Sciatic nerve (tissue), 2 donors: ENCODE measurements around the gene HSD17B12. TPM values are rescaled to one million over a fixed set of nuclear protein-coding genes. Genes with fewer than 3 reads are reported as not detected.

Source experiments
- ATAC-seq: fragments of 200-7000 bp; cut with Tn5 transposase; one replicate; pipeline ENCODE4 v1.9.1; 2020; ENCODE audit warnings: mild to moderate bottlenecking, moderate library complexity
- DNase-seq: peaks from one replicate; pipeline ENCODE4 v3.0.0-alpha.2; 2020; ENCODE audit warnings: low spot score
- intact Hi-C: fragments of 100-400 bp; cut with DNase I; formaldehyde crosslinking; loops from one replicate; pipeline ENCODE4 v1.14.2; 2022
- total RNA-seq: library from RNA; stranded (reverse); fragmentation: NEBNext Ultra II Directional; extraction: Animal tissue kit (Norgen Biotek cat#: 25700); gene quantifications from one replicate; pipeline ENCODE4 v1.2.1, GENCODE V29; 2021
- donor health status: DM: no; HTN: no; CAD: no.
- donor health status: DM: no; HTN: no; CAD: no.

Gene HSD17B12
- total RNA-seq, 1 donor from 2014 or later = 102 TPM

- DNase-seq (no peak), ATAC-seq (no peak)
- intact Hi-C loops = no loop called here
These were observed 153.7 kb downstream of the HSD17B12 start for GRCh38 chr11:43834286-43834685.

DNA sequence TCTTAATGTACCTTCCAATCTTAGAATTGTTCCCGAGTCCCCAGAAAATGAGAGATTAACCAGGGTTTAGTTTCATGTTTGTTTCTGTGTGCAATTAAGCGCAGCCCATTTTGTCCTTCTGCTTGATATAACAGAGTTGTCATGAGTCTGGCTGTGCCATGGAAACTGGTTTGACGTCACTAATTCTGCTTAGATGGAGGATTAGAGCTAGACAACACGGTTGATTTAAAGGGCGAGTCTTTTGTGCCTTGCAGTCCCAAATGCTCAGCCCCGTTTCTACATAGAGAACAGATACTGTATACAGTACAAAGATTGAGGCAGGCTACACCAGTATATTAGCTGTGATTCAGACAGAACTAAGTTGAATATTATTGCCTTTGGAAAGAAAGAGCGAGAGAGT is 154.6 kb downstream of the HSD17B12 start:
- DNase-seq = no peak
- intact Hi-C loops = no loop called here
- ATAC-seq = no peak

DNA sequence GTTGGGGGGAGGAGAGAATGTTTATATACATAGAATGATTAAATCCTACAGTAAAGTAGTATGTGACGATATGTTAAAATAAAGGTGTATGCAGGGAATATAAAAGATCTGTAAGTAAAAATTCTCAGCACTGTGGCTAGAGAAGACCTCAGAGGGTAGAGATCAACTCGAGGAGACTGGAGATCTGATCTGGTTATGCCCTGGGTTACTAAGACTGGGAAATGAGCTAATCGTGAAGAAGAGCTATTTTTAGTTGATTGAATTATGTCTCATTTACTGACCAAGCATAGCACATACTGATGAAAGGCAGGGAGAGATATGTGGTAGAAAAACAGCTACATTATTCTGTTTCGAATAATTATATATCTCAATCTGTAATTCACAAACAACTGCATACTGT is 157.3 kb downstream of the HSD17B12 start:
- DNase-seq (no peak), ATAC-seq (no peak)
- intact Hi-C loops = no loop called here

DNA sequence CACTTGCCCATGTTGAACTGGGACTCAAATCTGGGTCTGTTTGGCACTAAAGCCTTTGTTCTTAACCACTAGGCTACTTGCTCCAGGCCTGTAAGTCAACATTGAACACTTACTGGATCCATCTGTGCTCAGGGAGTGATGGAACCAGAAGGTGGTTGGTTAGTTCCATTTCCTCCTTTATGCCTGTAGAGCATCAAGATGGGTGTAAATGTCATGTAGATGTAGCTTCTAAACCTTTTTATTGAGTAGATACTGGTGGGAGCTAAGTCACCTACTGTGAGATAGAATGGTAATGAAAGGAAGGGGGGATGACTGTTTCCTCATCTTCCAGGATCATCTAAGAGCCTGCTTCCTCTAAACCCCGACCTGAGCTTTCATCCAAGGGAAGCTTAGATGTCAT is 161.5 kb downstream of the HSD17B12 start:
- ATAC-seq (no peak), DNase-seq (no peak)
- intact Hi-C loops = no loop called here

DNA sequence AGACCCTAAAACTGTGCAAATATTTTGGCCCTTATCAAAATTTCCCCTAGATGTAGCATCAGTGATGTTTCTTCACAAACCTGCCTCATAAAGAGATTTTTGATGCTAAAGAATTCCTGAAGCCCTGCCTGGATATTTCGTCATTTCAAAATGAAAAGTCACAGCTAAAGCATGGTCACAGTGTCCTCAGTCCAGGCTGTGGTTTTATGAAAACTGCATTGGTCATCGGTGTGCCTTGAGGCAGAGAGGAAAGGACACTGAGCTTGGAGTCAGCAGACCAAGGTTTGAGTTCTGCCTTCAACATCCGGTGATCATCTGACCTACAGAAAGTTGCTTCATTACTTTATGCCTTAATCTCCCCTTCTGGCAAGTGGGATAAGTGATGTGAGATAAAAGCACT is 165.3 kb downstream of the HSD17B12 start:
- DNase-seq (no peak), ATAC-seq (no peak)
- intact Hi-C loops = no loop called here

- DNase-seq (no peak), ATAC-seq (no peak)
These were observed 171.6 kb downstream of the HSD17B12 start for GRCh38 chr11:43852057-43852636.

DNA sequence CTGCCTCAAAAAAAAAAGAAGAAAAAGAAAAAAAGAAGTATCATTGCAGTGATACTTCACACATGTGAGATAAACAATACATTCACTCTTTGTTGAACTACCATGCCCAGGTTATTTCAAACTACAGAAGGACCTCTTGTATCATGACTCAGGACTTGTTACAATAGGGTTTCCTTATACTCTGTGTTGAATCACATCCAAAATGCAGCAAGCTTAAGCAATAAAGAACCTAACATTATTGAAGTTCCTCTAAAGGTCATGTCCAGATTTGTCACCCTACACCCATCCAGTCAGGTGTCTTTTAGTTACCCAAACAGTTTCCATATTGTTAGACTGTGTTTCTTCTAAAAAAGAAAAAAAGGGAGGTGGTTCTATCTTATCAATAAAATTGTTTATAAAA is 173.2 kb downstream of the HSD17B12 start:
- ATAC-seq = no peak
- DNase-seq = no peak
- intact Hi-C loops = no loop called here

More at GRCh38 chr11:43852057-43852636, 171.6 kb downstream of the HSD17B12 start:
- intact Hi-C loops = no loop called here

GRCh38 chr11:43856993-43857392 is 176.5 kb downstream of the HSD17B12 start:
- ATAC-seq (no peak), DNase-seq (no peak)
- intact Hi-C loops = no loop called here

GRCh38 chr11:43861141-43861540 is 180.6 kb downstream of the HSD17B12 start:
- DNase-seq (no peak), ATAC-seq (no peak)
- intact Hi-C loops = no loop called here

GRCh38 chr11:43866520-43866919 is 186.0 kb downstream of the HSD17B12 start:
- intact Hi-C loops = no loop called here
- DNase-seq (no peak), ATAC-seq (no peak)

GRCh38 chr11:43866969-43867368 is 186.4 kb downstream of the HSD17B12 start:
- ATAC-seq (no peak), DNase-seq (no peak)
- intact Hi-C loops = no loop called here

DNA sequence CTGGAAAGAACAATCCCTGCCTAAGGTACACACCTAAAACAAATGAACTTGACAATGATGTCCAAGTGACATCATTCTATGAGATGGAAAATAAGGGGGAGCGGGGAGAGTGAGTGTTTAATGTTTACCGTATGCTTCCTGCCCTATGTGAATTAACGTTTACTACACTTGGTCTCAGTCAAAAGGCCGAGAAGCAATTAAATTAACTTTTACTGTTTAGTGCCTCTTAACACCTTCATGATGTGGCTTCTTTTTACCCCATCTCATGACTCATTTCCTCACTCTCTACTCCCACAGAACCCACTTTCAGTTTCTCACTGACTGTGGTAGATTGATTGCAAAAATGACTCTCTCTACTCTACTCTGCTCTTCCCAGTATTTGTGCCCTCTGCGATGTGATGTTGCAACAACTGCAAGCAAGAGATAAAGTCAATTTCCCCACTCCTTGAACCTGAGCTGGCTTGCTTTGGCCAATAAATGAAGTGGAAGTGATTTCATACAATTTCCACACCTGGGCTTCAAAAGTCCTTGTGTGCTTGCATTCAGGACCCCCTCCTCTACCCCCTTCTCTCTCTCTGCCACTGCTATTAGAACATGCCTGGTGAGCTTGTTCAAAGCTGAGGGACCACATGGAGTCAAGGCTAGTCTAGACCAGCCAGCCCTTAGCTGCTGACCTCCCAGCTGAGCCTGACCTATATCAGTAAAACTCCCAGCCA is 188.5 kb downstream of the HSD17B12 start:
- peak; percentile 53 for ATAC-seq
- intact Hi-C loops = no loop called here

GRCh38 chr11:43871051-43871450 is 190.5 kb downstream of the HSD17B12 start:
- ATAC-seq = no peak

More for the DNA sequence above, 188.5 kb downstream of the HSD17B12 start:
- DNase-seq = no peak

GRCh38 chr11:43872995-43873394 is 192.5 kb downstream of the HSD17B12 start:
- ATAC-seq = no peak

More at GRCh38 chr11:43871051-43871450, 190.5 kb downstream of the HSD17B12 start:
- intact Hi-C loops = no loop called here
- DNase-seq = no peak

DNA sequence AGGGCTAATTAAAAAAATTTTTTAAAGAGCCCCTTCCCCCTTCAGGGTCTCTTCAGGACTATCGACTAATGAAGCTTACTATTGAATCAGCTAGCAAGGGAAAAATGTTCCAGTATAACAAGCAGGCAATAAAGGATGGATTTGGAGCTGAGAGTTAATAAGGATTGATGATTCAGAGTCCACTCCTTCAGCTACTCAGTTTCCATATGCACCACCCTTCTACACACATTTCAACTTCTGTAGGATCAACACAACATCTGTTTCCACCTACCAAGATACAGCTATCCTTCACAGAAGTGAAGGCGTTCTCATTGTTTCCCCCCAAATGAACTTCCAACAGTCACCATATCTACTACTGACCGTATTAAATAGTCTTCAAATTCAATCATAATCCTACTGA is 193.5 kb downstream of the HSD17B12 start:
- intact Hi-C loops = no loop called here
- ATAC-seq = no peak

More at GRCh38 chr11:43872995-43873394, 192.5 kb downstream of the HSD17B12 start:
- intact Hi-C loops = no loop called here
- DNase-seq = no peak

DNA sequence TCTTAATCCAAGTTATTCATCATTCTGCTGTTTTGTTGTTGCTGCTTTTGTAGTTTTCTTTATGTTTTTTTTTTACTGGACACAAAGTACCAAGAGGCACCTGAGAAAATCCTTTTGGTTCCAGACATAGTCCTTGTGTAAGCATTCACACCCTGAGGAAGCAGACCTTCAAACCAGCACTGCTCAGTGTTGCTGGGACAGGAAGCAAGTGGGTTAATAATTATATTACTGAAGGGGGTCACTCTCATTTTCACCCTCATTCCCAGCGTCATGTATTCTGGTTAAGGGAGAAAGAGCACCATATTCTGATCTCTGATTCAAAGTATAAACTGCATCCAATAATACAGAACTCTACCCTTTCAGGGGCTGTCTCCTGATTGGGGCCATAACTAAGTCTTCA is 194.2 kb downstream of the HSD17B12 start:
- intact Hi-C loops = no loop called here
- ATAC-seq = no peak
- no peak for DNase-seq

More for the DNA sequence above, 193.5 kb downstream of the HSD17B12 start:
- DNase-seq = no peak

- intact Hi-C loops = loop anchor here (2.0 kb wide), 1 partner anchor 51 kb away; no protein-coding TSS in a partner anchor
- DNase-seq = no peak
- ATAC-seq = peak; percentile 27
These were observed 199.5 kb downstream of the HSD17B12 start for GRCh38 chr11:43879789-43880639.

DNA sequence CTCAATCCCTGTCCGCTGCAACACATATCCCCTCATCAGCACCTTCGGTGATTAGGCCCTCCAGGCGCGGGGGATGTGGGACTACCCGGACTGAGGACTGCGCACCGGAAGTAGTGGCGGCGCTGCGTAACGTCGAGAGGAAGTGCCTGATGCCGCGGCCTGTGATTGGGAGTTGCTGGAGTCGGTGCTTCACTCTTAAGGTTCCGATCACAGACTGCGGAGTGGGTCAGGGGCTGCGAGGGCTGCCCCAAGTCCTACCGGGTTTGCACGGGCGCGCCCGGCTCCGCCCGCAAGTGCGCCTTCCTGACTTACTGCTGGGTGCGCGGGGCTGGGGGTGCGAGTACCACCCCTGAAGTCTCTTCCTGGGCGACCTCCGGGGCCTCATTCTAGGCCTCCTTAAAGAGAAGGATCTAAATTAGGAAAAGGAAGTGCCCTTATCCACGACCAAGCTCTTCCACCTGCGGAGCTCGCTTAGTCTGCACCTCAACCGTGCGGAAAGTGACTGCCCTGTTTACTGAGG is 200.2 kb downstream of the HSD17B12 start, which contains the start of gene ALKBH3:
TSS of gene ALKBH3 (plus strand) at position 192 of the 520 bp plus-strand sequence. CDS start 1,822 bp downstream, outside the sequence.
- intact Hi-C loops = no loop called here
- ATAC-seq (peak; percentile 100), DNase-seq (peak; percentile 94)

GRCh38 chr11:43892851-43893250 is 212.3 kb downstream of the HSD17B12 start:
- intact Hi-C loops = no loop called here
- DNase-seq (no peak), ATAC-seq (no peak)
